Measurements from ENCODE around the gene LGR6. TPM values are rescaled to one million over a fixed set of nuclear protein-coding genes. Genes with fewer than 3 reads are reported as not detected.

LGR6 gene
- total and polyA plus RNA-seq, 2 experiments from 2014 or later: 0.80 to 1.5 TPM

DNA sequence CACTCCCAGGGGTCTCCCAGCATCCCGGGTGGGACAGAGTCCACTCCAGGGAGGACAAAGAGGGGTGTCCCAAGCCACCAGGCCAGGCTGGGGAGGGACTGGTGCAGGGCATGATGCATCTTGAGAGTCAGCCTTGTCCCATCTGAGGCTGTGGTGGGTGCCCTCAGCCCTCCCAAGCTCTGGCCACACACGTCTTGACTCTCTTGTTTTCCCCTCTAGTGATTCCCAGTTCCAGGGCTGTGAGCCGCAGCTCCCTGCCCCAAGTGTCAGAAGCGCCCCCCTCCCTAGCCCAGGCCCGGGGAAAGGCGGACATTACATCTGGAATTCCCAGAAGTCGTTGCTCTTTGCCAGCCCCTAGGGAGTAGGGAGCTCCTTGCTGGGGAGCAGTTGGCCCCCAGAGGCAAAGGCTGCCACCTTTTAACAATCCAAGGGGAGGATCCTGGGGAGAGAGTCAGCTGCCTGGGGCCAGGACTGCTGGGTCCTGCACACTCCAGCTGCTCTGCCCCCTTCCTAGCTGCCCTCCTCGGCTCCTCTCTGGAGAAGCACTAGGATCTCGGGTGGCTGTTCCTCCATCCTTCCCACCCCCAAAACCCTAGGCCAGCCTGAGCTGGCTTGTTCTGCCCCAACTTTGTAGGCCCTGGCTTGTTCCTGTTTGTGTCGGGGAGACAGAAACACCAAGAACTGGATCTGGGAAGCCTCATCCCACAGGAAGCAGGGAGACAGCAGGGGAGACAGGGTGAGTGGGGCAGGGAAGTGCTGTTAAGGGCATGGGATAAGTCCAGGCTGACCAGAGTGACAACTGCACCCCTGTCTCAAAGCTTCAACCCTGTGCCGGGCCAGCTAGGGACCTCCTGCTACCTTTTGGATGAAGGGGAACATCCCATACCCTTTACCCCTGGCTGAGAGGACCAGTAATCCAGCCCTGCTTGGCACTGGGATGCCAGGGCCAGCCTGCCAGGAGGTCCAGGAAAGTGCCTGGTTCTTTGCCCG lies 30.0 kb upstream of the LGR6 start:
- H3K4me1 ChIP-seq (ENCODE audit: insufficient read depth): peaks cover 13% of the 10 kb centered on the region
- H3K27me3 ChIP-seq: no peaks in the 10 kb centered on the region
- H3K36me3 ChIP-seq (replicated peaks; ENCODE audit: insufficient read depth, low read depth): no peaks in the 10 kb centered on the region
- no peak overlapping the region for H3K27ac ChIP-seq
- WGBS (ENCODE audit: low lambda C conversion rate, missing lambda C conversion rate): 77% methylated on average over 12 of the region's 12 CpGs
- H3K79me2 ChIP-seq: no peaks in the 10 kb centered on the region
- H3K4me3 ChIP-seq: no peak overlapping the region
- no peak overlapping the region for H3K4me2 ChIP-seq
- TF ChIP-seq EZH2phosphoT487 (IDR thresholded peaks at IDR 0.05; ENCODE audit: low read depth, severe bottlenecking, unreplicated experiment) (no peak), EZH2 (IDR thresholded peaks at IDR 0.05; ENCODE audit: borderline replicate concordance) (no peak)
- TF ChIP-seq, protein P1, sequence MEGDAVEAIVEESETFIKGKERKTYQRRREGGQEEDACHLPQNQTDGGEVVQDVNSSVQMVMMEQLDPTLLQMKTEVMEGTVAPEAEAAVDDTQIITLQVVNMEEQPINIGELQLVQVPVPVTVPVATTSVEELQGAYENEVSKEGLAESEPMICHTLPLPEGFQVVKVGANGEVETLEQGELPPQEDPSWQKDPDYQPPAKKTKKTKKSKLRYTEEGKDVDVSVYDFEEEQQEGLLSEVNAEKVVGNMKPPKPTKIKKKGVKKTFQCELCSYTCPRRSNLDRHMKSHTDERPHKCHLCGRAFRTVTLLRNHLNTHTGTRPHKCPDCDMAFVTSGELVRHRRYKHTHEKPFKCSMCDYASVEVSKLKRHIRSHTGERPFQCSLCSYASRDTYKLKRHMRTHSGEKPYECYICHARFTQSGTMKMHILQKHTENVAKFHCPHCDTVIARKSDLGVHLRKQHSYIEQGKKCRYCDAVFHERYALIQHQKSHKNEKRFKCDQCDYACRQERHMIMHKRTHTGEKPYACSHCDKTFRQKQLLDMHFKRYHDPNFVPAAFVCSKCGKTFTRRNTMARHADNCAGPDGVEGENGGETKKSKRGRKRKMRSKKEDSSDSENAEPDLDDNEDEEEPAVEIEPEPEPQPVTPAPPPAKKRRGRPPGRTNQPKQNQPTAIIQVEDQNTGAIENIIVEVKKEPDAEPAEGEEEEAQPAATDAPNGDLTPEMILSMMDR (IDR thresholded peaks at IDR 0.05; ENCODE audit: poor library complexity): no peak
- no peaks in the 10 kb centered on the region for H3K9me2 ChIP-seq (replicated peaks; ENCODE audit: insufficient read depth)
- H4K20me1 ChIP-seq (ENCODE audit: insufficient read depth, poor library complexity, severe bottlenecking): no peaks in the 10 kb centered on the region
- H3K9me3 ChIP-seq (ENCODE audit: low read depth): no peaks in the 10 kb centered on the region
- DNase-seq (ENCODE audit: low spot score): no peak
- H2AFZ ChIP-seq: no peak overlapping the region

DNA sequence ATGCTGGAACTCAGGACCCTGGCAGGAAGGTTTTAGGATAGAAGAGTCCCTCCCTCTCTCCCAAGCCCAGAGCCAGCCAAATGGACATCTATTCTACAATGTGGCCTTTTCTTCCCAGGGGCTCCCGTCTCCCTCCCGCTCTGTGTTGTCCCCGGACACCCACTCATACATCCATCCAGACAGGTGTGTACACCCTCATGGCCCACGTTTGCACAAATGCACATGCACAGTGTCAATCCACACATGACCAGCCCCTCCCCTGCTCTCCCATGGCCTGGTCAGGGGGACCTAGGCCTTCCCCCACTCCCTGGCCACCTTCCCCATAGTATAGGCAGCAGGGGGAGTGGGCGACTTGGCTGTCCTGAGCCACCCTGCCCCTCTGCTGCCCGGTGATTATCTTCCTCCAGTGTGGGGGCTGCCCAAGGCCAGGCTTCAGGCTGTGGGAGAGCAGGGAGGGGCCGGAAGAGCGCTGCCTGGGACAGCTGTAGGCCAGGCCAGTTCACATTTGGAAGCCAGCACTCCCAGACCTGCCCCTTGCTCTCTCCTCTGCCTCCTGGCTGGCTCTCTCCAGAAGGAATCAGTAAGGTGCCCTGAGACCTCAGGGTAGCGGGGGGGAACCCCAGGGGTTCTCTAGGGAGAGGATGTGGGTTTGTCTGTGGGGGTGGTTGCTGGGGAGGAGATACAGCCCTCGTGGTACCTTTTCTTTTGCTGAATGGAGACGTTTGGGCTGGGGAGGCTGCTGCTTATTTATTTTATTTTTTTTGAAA lies 29.1 kb upstream of the LGR6 start:
- WGBS (ENCODE audit: low lambda C conversion rate, missing lambda C conversion rate): 81% methylated on average over 11 of the region's 11 CpGs
- Histone ChIP-seq H3K27ac (no peak overlapping the region), H3K4me3 (no peak overlapping the region), H3K4me1 (ENCODE audit: insufficient read depth) (peaks cover 13% of the 10 kb centered on the region), H2AFZ (no peak overlapping the region), H3K36me3 (replicated peaks; ENCODE audit: insufficient read depth, low read depth) (no peaks in the 10 kb centered on the region), H3K79me2 (no peaks in the 10 kb centered on the region), H3K9me3 (ENCODE audit: low read depth) (no peaks in the 10 kb centered on the region), H3K4me2 (no peak overlapping the region), H4K20me1 (ENCODE audit: insufficient read depth, poor library complexity, severe bottlenecking) (no peaks in the 10 kb centered on the region), H3K27me3 (no peaks in the 10 kb centered on the region), H3K9me2 (replicated peaks; ENCODE audit: insufficient read depth) (no peaks in the 10 kb centered on the region)
- DNase-seq (ENCODE audit: low spot score): no peak
- TF ChIP-seq, protein P1 (IDR thresholded peaks at IDR 0.05; ENCODE audit: poor library complexity): no peak
- TF ChIP-seq EZH2phosphoT487 (IDR thresholded peaks at IDR 0.05; ENCODE audit: low read depth, severe bottlenecking, unreplicated experiment) (no peak), EZH2 (IDR thresholded peaks at IDR 0.05; ENCODE audit: borderline replicate concordance) (no peak)

DNA sequence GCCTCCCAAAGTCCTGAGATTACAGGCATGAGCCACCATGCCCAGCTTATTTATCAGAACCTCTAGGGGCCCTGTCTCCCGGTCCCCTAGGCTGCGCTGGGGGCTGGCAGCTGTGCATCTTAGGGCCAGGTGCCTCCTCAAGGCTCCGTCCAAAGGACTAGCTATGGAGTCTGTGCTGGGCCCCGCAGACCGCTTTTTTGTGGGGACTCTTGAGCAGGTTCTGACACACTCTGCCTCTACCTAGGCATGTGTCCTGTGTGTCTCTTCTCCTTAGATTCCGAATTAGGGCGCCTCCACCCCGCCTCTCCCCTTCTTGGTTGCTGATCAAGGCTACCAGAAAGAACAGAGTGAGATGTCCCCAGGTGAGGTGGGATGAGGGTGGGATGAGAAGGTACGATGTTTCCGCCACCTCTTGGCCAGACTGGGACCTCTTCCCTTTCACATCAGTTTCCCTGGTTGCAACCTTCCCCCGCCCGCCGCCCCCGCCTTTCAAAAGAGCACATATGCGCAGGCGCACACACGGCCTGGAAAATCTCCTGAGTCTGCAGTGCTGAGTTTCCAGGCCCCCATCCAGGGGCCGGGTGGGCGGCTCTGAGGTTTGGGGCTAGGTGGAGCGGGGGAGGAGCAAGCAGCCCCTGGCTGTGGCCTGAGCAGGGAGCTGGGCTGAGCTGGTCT lies 28.2 kb upstream of the LGR6 start:
- DNase-seq (ENCODE audit: low spot score): no peak
- Histone ChIP-seq H3K4me1 (ENCODE audit: insufficient read depth) (peaks cover 13% of the 10 kb centered on the region), H3K27me3 (no peaks in the 10 kb centered on the region), H3K4me3 (no peak overlapping the region), H3K79me2 (no peaks in the 10 kb centered on the region), H4K20me1 (ENCODE audit: insufficient read depth, poor library complexity, severe bottlenecking) (no peaks in the 10 kb centered on the region), H2AFZ (no peak overlapping the region), H3K9me3 (ENCODE audit: low read depth) (no peaks in the 10 kb centered on the region), H3K27ac (no peak overlapping the region), H3K9me2 (replicated peaks; ENCODE audit: insufficient read depth) (no peaks in the 10 kb centered on the region), H3K36me3 (replicated peaks; ENCODE audit: insufficient read depth, low read depth) (no peaks in the 10 kb centered on the region), H3K4me2 (no peak overlapping the region)
- 90% methylated on average over 20 of the region's 20 CpGs for WGBS (ENCODE audit: low lambda C conversion rate, missing lambda C conversion rate)
- TF ChIP-seq EZH2 (IDR thresholded peaks at IDR 0.05; ENCODE audit: borderline replicate concordance): no peak
- TF ChIP-seq EZH2phosphoT487 (IDR thresholded peaks at IDR 0.05; ENCODE audit: low read depth, severe bottlenecking, unreplicated experiment): no peak
- TF ChIP-seq, protein P1 (IDR thresholded peaks at IDR 0.05; ENCODE audit: poor library complexity): no peak

Data from hepatocyte (in vitro differentiated cells).